Panc1 (cell line): Measurements from ENCODE around the gene CYP3A5. TPM values are rescaled to one million over a fixed set of nuclear protein-coding genes. Genes with fewer than 3 reads are reported as not detected.

Experiments
- ATAC-seq: fragments of 200-7000 bp; cut with Tn5 transposase; 2 replicates; pipeline ENCODE4 v1.9.1; 2020; ENCODE audit warnings: mild to moderate bottlenecking, moderate library complexity
- BruUV-seq: library from RNA; stranded (reverse); fragments of 400-500 nt; replicated peaks from 2 replicates; lab custom pipeline; 2021; lab: Mats Ljungman, UMichigan
- CTCF ChIA-PET: fragments of 300-600 bp; sonication (Branson Sonifier 250); formaldehyde crosslinking; loops from one replicate; lab custom pipeline; 2022; ENCODE audit warnings: antibody characterized with exemption; lab: Charles Lee
- POLR2A ChIA-PET: fragments of 300-600 bp; sonication (Branson Sonifier 250); formaldehyde crosslinking; loops from one replicate; lab custom pipeline; 2022; ENCODE audit warnings: antibody characterized with exemption; lab: Charles Lee
- DNase-seq: peaks from one replicate; pipeline ENCODE4 v3.0.0-alpha.2; 2010; ENCODE audit warnings: low read depth, low spot score
- H3K27ac ChIP-seq: 2 replicates; pipeline ENCODE4 v1.5.1; 2011; ENCODE audit warnings: mild to moderate bottlenecking, low read length, inconsistent platforms
- H3K27me3 ChIP-seq: fragments of 200-500 bp; sonication (Bioruptor generic); 2 replicates; pipeline ENCODE4 v1.6.0; 2014; ENCODE audit warnings: low read length, inconsistent platforms; ENCODE audit not compliant: control insufficient read depth, insufficient read depth
- H3K36me3 ChIP-seq: fragments of 200-500 bp; sonication (Bioruptor generic); 2 replicates; pipeline ENCODE4 v1.5.1; 2014; ENCODE audit warnings: inconsistent platforms, mild to moderate bottlenecking, low read length, moderate library complexity; ENCODE audit not compliant: control insufficient read depth, insufficient read depth
- H3K4me1 ChIP-seq: 2 replicates; pipeline ENCODE4 v1.5.1; 2011; ENCODE audit warnings: inconsistent platforms, mild to moderate bottlenecking, low read length, moderate library complexity; ENCODE audit not compliant: control insufficient read depth, insufficient read depth
- H3K4me3 ChIP-seq, 2 experiments: 2 replicates each; pipeline ENCODE4 v1.5.1; 2011 to 2012; ENCODE audit warnings: low read depth in 2 of 2, low read length in 2 of 2, mild to moderate bottlenecking in 2 of 2, inconsistent platforms in 1 of 2, moderate library complexity in 1 of 2
- H3K9me3 ChIP-seq: fragments of 200-500 bp; sonication (Bioruptor generic); 2 replicates; pipeline ENCODE4 v1.5.1; 2014; ENCODE audit warnings: low read depth, mild to moderate bottlenecking, inconsistent platforms, low read length, moderate library complexity; ENCODE audit not compliant: control insufficient read depth, insufficient read depth
- POLR2AphosphoS5 ChIP-seq: IDR thresholded peaks from 2 replicates; pipeline ENCODE4 v1.6.1; 2012; ENCODE audit warnings: mild to moderate bottlenecking, low read depth, low read length, moderate library complexity
- SIN3A ChIP-seq: IDR thresholded peaks from 2 replicates; pipeline ENCODE4 v1.6.1; 2012; ENCODE audit warnings: low read depth, mild to moderate bottlenecking, low read length, moderate library complexity, borderline replicate concordance; ENCODE audit not compliant: insufficient read depth
- TCF7L2 ChIP-seq: IDR thresholded peaks from 2 replicates; pipeline ENCODE4 v1.6.1; 2011; ENCODE audit warnings: mild to moderate bottlenecking, low read depth, low read length, inconsistent platforms
- in situ Hi-C: cut with HindIII; loops from 2 replicates; pipeline ENCODE4 v1.10.0; 2016; ENCODE audit warnings: low sequenced_read_pairs, low pct_unique_long_range_greater_than_20kb
- intact Hi-C: fragments of 100-400 bp; cut with micrococcal nuclease; formaldehyde crosslinking; loops from one replicate; pipeline ENCODE4 v1.10.0; 2022; ENCODE audit not compliant: unreplicated experiment
- total RNA-seq: library from RNA; stranded (reverse); gene quantifications from one replicate; pipeline ENCODE4 v1.2.1, GENCODE V29; 2021; ENCODE audit not compliant: unreplicated experiment
- TF ChIP-seq, protein P1 (sequence below): fragments of 450-650 bp; IDR thresholded peaks from 2 replicates; pipeline ENCODE4 v1.5.1; 2017; ENCODE audit warnings: mild to moderate bottlenecking
- TF ChIP-seq, protein P2 (sequence below), 2 experiments: IDR thresholded peaks; 2 replicates each; pipeline ENCODE4 v1.6.1; 2011 to 2012; ENCODE audit warnings: low read depth in 2 of 2, control low read depth in 1 of 2, low read length in 1 of 2, mild to moderate bottlenecking in 1 of 2, moderate library complexity in 1 of 2; ENCODE audit not compliant: insufficient read depth in 1 of 2

The CYP3A5 gene
- total RNA-seq, 1 experiment from 2014 or later: 0.31 TPM

DNA sequence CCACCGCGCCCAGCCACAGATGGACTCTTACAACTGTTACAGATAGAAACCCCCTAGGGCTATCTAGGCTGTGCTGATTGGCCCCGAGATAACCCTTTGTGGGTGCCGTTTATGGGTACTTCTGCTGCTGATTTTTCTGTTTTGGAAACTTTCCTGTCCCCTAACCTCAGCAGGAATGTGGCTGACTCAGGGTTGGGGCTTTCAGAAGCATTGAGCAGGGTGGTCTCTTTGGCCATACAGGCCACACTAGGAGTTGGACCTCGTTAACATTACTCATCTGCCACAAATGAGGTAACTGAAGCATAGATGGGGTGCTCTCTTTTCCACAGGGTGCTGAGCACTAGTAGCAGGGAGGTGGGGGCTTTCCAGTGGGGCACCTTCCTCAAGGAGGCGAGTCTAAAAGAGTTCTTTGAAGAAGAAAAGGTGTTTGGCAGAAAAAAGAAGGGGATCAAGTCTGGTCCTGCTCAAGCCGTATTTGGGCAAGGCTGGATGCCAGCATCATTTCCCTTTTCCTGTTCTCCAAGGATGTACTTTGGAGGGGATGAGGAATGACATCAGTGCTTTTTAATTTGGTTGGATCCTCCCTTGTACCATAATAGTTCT, 56.6 kb downstream of the CYP3A5 start (continued):
- TF ChIP-seq SIN3A: no peak

DNA sequence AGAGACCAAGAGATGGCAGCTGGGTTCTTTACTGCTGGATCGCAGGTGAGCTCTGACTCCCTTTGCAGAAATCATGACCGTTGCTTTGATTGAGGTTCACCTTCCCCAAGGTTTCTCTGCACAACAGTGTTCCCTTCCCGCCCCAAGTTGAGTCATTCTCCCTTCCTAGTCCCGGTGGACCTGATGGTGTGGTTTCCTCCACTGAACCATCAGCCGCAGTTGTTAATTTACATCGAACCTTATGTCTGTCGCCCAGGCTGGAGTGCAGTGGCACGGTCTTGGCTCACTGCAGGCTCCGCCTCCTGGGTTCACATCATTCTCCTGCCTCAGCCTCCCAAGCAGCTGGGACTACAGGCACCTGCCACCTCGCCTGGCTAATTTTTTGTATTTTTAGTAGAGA, 57.2 kb downstream of the CYP3A5 start:
- no TSS peak for BruUV-seq
- Histone ChIP-seq H3K4me1 (peaks cover 10% of the 10 kb centered on the region), H3K27ac (no peak overlapping the region), H3K27me3 (no peaks in the 10 kb centered on the region), H3K36me3 (peaks cover 17% of the 10 kb centered on the region), H3K9me3 (no peaks in the 10 kb centered on the region), H3K4me3 (no peak overlapping the region)
- ChIA-PET POLR2A (no interaction called here), CTCF (no interaction called here)
- intact Hi-C loops (no loop called here), in situ Hi-C loops (no loop called here)
- TF ChIP-seq POLR2AphosphoS5 (no peak), TCF7L2 (no peak), SIN3A (no peak)
- TF ChIP-seq, protein P1, sequence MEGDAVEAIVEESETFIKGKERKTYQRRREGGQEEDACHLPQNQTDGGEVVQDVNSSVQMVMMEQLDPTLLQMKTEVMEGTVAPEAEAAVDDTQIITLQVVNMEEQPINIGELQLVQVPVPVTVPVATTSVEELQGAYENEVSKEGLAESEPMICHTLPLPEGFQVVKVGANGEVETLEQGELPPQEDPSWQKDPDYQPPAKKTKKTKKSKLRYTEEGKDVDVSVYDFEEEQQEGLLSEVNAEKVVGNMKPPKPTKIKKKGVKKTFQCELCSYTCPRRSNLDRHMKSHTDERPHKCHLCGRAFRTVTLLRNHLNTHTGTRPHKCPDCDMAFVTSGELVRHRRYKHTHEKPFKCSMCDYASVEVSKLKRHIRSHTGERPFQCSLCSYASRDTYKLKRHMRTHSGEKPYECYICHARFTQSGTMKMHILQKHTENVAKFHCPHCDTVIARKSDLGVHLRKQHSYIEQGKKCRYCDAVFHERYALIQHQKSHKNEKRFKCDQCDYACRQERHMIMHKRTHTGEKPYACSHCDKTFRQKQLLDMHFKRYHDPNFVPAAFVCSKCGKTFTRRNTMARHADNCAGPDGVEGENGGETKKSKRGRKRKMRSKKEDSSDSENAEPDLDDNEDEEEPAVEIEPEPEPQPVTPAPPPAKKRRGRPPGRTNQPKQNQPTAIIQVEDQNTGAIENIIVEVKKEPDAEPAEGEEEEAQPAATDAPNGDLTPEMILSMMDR: no peak
- TF ChIP-seq, protein P2, sequence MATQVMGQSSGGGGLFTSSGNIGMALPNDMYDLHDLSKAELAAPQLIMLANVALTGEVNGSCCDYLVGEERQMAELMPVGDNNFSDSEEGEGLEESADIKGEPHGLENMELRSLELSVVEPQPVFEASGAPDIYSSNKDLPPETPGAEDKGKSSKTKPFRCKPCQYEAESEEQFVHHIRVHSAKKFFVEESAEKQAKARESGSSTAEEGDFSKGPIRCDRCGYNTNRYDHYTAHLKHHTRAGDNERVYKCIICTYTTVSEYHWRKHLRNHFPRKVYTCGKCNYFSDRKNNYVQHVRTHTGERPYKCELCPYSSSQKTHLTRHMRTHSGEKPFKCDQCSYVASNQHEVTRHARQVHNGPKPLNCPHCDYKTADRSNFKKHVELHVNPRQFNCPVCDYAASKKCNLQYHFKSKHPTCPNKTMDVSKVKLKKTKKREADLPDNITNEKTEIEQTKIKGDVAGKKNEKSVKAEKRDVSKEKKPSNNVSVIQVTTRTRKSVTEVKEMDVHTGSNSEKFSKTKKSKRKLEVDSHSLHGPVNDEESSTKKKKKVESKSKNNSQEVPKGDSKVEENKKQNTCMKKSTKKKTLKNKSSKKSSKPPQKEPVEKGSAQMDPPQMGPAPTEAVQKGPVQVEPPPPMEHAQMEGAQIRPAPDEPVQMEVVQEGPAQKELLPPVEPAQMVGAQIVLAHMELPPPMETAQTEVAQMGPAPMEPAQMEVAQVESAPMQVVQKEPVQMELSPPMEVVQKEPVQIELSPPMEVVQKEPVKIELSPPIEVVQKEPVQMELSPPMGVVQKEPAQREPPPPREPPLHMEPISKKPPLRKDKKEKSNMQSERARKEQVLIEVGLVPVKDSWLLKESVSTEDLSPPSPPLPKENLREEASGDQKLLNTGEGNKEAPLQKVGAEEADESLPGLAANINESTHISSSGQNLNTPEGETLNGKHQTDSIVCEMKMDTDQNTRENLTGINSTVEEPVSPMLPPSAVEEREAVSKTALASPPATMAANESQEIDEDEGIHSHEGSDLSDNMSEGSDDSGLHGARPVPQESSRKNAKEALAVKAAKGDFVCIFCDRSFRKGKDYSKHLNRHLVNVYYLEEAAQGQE (IDR thresholded peaks at IDR 0.05; ENCODE audit: insufficient read depth in 1 of 2, low read depth in 2 of 2, low read length in 1 of 2): no peak
- DNase-seq (no peak), ATAC-seq (no peak)

DNA sequence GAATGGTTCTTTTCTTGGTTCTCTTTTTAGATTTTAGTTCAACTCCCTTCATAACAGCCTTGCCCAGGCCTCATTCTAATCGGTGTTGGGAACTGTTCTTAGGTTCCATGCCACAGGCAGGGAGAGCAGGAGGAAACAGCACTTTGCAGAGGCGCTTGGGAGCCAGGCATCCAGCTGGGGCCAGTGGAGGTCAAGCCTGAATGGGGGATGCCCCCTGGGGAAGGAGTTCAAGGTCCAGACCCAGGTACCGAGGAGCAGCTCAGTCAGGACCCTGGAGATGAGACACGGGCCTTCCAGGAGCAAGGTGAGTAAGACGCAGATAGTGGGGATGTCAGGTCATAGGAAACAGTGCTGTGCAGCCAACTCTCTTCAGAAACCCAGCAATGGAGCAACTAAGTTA, 58.5 kb downstream of the CYP3A5 start:
- Histone ChIP-seq H3K9me3 (no peaks in the 10 kb centered on the region), H3K27me3 (no peaks in the 10 kb centered on the region), H3K4me3 (no peak overlapping the region), H3K36me3 (peaks cover 10% of the 10 kb centered on the region), H3K4me1 (peaks cover 12% of the 10 kb centered on the region), H3K27ac (no peak overlapping the region)
- no peak for DNase-seq
- intact Hi-C loops (no loop called here), in situ Hi-C loops (no loop called here)
- no TSS peak for BruUV-seq
- no peak for ATAC-seq
- TF ChIP-seq, protein P2 (IDR thresholded peaks at IDR 0.05; ENCODE audit: insufficient read depth in 1 of 2, low read depth in 2 of 2, low read length in 1 of 2): no peak
- no peak for TF ChIP-seq SIN3A
- TF ChIP-seq, protein P1: no peak
- no peak for TF ChIP-seq TCF7L2
- no peak for TF ChIP-seq POLR2AphosphoS5
- CTCF ChIA-PET: no interaction called here
- POLR2A ChIA-PET: no interaction called here
